Lower leg skin (tissue), 4 donors: ENCODE data around the gene ATG16L2. TPM values are rescaled to one million over a fixed set of nuclear protein-coding genes. Genes with fewer than 3 reads are reported as not detected.

Source experiments
- DNase-seq, 2 donors: peaks; one replicate each; pipeline ENCODE4 v3.0.0-alpha.2; 2019; ENCODE audit warnings: low spot score in 2 of 2
- H3K4me3 ChIP-seq: fragments of 200-600 bp; sonication (generic); 2 replicates; pipeline ENCODE4 v1.5.1; 2017; ENCODE audit warnings: mild to moderate bottlenecking, low read depth; ENCODE audit not compliant: poor library complexity, severe bottlenecking
- CTCF ChIP-seq, 3 donors: fragments of 450-650 bp; IDR thresholded peaks; one replicate each; pipeline ENCODE4 v1.5.1; 2016; ENCODE audit warnings: antibody characterized with exemption in 3 of 3, mild to moderate bottlenecking in 3 of 3, moderate library complexity in 2 of 3
- POLR2A ChIP-seq, 2 donors: fragments of 450-650 bp; IDR thresholded peaks; one replicate each; pipeline ENCODE4 v1.6.1; 2016 to 2017; ENCODE audit warnings: antibody characterized with exemption in 2 of 2, mild to moderate bottlenecking in 1 of 2, moderate library complexity in 1 of 2
- WGBS, 2 donors: methylation state at CpG; one replicate each; pipeline ENCODE4 v1.1.5; 2018; 5-methylcytosine and 5-hydroxymethylcytosine counted together
- intact Hi-C: fragments of 100-400 bp; cut with DNase I; formaldehyde crosslinking; loops from one replicate; pipeline ENCODE4 v1.15.0; 2023; ENCODE audit warnings: low total_unique reads
- total RNA-seq, 4 donors: library from RNA; depleted of rRNA; stranded (reverse); fragments of >200 nt; gene quantifications; one replicate each; pipeline ENCODE4 v1.1.0, GENCODE V29; 2016

Gene ATG16L2
- total RNA-seq, 4 donors from 2014 or later = 82.6 to 157 (median 92.9) TPM

- TF ChIP-seq CTCF (IDR thresholded peaks at IDR 0.05) (no peak), POLR2A (IDR thresholded peaks at IDR 0.05) (no peak)
- DNase-seq = no peak
- intact Hi-C loops = no loop called here
- 87 to 97% methylated on average over 6 to 7 of the region's 7 CpGs for WGBS, 2 donors
- H3K4me3 ChIP-seq = no peak overlapping the region
Measured at GRCh38 chr11:72828692-72829101, 14.5 kb downstream of the ATG16L2 start.

DNA sequence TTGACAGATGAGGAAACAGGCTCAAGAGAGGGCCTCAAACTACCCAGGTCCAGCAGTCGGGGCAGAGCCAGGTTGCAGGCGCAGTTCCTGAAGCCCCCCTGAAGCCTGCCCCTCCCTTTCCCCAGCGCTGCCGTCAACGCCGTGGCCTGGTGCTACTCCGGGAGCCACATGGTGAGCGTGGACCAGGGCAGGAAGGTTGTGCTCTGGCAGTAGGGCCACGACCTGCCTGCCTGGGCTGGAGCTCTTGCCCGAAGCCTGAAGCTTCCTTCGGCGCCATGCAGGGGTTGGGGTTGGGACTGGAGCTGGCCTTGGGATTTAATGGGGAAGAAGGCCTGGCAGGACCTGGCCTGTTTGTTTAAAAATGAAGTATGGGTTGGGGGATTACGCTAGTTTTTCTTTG, 15.0 kb downstream of the ATG16L2 start:
- WGBS, 2 donors = 84 to 90% methylated on average over 13 of the region's 13 CpGs
- intact Hi-C loops = no loop called here
- no peak for DNase-seq
- TF ChIP-seq CTCF (IDR thresholded peaks at IDR 0.05) = no peak
- no peak for TF ChIP-seq POLR2A (IDR thresholded peaks at IDR 0.05)
- H3K4me3 ChIP-seq = no peak overlapping the region

DNA sequence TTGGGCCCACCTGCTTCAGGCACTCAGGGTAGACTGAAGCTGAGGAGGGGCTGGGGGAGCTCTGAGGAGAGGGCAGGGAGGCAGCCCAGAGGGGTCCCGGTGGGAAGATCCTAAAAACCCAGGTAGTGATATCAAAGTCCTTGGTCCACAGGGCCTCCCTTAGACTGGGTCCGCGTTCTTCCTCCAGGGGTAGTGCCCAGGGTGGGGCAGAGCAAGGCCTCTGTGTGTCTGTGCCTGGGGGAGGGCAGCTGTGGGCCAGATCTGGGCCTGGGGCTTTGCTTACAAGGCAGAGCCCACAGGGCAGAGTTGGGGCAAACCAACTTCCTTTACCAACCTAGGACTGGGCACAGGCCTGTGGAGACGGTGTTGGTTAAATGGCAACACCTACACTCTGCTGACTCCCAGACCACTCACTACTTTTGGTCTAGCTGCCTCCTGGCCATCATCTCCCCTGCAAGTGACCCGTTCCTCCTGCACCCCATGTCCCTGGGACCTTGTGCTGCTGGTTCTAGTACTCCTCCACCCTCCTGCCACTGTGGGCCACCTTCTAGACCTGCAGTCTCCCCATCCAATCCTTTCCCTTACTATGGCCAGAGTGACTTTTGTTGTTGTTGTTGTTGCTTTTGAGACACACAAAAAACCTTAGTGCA, 15.8 kb downstream of the ATG16L2 start:
- TF ChIP-seq POLR2A (IDR thresholded peaks at IDR 0.05) (no peak), CTCF (IDR thresholded peaks at IDR 0.05) (no peak)
- no peak for DNase-seq
- WGBS, 2 donors = 88 to 91% methylated on average over 5 of the region's 5 CpGs
- H3K4me3 ChIP-seq = no peak overlapping the region
- intact Hi-C loops = loop anchor here (2.0 to 5.0 kb wide), 2 partner anchors 347 to 413 kb away; no protein-coding TSS in a partner anchor

DNA sequence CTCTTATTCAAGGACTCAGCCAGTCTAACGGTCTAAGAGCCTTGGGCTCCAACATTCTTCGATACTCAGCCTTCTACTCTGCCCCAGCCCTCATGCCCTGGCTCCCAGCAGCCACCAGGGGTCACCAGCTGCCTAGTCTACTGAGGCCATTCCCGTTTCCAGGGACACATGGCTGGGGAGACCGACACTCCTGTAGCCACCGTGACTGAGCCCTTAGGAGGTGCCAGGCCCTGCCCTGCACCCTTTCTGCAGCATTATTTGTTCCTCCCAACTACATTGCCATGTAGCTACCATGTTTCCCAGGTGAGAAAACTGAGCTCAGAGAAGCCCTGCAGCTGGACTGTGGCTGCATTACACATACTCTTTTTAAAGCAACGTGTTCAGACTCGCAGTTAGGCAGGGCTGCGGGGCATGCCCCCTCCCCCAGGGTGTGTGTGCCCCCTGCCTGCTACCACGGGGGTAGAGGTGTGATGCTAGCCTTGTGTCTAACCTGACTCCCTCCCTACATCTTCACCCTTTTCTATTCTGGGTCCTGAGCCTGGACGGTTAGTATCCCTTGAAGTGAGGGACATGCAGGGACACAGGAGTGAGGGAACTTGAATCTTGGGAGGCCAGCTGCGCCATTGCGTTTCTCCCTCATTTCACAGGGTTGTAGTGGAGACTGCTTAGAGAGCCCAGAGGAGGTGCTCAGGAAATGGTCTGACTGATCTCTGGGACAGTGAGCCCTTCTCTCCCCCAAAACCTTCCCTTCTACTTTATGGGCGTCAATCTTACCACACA, 17.5 kb downstream of the ATG16L2 start:
- intact Hi-C loops = loop anchor here (2.0 to 5.0 kb wide), 2 partner anchors 346 to 411 kb away; no protein-coding TSS in a partner anchor
- WGBS, 2 donors = 27 to 31% methylated on average over 13 of the region's 13 CpGs
- H3K4me3 ChIP-seq = no peak overlapping the region
- TF ChIP-seq POLR2A (IDR thresholded peaks at IDR 0.05) (no peak), CTCF (IDR thresholded peaks at IDR 0.05) (peak in 1 of 3 donors; percentile 95)
- DNase-seq = peak; percentile 78 to 95

DNA sequence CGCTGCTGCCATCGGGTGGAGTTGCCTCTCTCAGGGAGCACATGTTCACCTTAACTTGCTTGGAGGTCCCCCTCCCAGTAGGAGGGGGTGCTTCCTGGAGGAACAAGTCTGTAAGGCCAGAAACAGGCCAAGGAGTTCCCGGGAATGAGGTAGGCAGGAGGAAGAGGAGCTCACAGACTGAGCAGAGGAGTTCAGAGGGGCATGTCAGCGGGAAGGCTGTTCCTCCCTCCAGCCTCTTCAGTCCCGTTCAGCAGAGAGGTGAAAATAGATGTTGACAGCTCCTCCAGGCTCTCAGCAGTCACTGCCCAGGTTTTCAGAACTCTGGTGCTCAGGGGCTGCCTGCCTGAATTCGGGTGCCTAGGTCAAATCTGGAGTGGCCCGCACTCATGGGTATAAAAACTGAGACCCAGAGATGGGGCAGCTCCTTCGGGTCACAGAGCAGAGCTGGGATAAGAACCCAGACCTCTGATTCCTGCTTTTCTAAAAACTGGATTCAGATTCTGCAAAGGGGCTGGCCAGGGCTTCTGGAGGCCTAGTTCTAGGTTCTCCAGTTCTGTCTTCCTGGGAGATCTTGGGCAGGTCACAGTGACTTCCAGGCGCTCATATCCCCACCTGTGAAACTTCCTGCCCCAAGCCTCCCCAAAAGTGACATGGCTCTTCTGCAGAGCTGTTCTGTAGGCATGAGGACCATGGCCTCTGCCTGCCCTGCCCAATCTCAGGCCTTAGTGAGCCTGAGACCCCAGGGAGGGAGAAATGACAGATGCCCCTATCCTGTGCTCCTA, 18.3 kb downstream of the ATG16L2 start:
- intact Hi-C loops = loop anchor here (5.0 kb wide), 1 partner anchor 345 kb away; no protein-coding TSS in a partner anchor
- no peak for DNase-seq
- WGBS, 2 donors = 65 to 72% methylated on average over 9 of the region's 9 CpGs
- no peak for TF ChIP-seq POLR2A (IDR thresholded peaks at IDR 0.05)
- TF ChIP-seq CTCF (IDR thresholded peaks at IDR 0.05) = no peak
- H3K4me3 ChIP-seq = no peak overlapping the region
